Activated T-cell treated with anti-CD3 and anti-CD28 coated beads for 24 hours (primary cell): ENCODE results near the gene MYH10.

Experiments used
- DNase-seq: peaks from one replicate; pipeline ENCODE4 v3.0.0-alpha.2; 2020; ENCODE audit warnings: low read depth

Gene MYH10

GRCh38 chr17:8473451-8474192 lies 156.9 kb downstream of the MYH10 start:
- DNase-seq: no peak

GRCh38 chr17:8472663-8473062 lies 157.9 kb downstream of the MYH10 start:
- no peak for DNase-seq

GRCh38 chr17:8470447-8471047 lies 160.0 kb downstream of the MYH10 start:
- DNase-seq: no peak

GRCh38 chr17:8469964-8470363 lies 160.6 kb downstream of the MYH10 start:
- no peak for DNase-seq

DNA sequence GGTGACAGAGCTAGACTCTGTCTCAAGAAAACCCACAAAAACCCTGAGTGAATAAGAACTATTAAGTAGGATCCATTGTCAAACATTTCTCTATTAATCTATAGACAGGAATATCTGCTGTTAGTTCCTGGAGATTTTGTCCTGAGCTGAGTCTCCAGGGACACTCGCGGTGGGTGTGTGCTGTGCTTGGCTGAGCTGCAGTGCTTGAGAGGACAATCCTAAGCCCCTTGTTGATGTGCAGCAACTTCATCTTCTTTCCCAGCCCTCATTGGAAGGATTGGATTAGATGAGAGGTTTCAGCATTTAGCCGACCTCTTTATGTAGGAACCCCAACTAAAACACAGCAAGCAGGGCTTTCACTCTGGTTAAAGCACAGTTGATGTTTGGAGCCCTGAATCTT lies 161.5 kb downstream of the MYH10 start:
- DNase-seq: no peak

GRCh38 chr17:8468127-8468526 lies 162.4 kb downstream of the MYH10 start:
- DNase-seq: no peak

DNA sequence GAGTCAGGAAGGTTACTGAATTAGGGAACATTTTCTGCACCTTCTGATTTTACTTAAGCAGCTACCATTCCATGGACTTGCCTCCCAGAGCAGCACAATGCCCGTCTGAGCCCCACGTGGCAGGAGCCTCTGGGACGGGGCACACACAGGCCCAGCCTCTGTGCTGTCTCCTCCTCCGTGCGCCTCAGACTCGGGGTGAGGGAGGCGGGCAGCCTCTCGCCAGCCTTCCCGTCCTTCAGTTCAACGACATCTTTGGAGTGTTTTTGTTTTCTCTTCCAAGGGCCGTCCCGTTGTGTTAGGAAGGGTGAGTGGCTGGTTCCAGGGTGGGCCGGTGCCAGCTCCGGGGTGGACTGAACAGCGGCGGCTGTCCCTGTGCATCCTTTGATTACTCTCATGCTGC lies 163.0 kb downstream of the MYH10 start:
- DNase-seq: no peak

GRCh38 chr17:8466873-8467272 lies 163.7 kb downstream of the MYH10 start:
- no peak for DNase-seq

DNA sequence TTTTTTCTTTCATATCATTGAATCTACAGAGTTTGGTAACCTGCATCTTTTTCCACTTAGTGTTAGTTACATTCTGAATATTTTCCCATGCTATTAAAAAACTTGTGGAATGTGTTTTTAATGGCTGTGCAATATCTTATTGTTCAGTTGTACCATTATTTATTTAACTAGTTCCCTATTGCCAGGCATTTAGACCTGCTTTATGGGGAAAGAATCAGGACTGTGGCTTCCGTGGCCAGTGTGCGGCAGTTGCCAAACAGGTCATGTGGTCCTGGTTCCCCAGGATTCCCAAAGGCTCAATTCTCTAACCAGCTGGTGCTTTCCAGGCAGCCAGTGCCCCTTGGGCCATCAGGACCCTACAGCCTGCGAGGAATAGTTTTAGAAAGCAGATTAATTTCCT lies 164.1 kb downstream of the MYH10 start:
- DNase-seq: no peak

- DNase-seq: no peak
These were observed 164.8 kb downstream of the MYH10 start for GRCh38 chr17:8465759-8466158.

GRCh38 chr17:8465356-8465755 lies 165.2 kb downstream of the MYH10 start:
- no peak for DNase-seq

DNA sequence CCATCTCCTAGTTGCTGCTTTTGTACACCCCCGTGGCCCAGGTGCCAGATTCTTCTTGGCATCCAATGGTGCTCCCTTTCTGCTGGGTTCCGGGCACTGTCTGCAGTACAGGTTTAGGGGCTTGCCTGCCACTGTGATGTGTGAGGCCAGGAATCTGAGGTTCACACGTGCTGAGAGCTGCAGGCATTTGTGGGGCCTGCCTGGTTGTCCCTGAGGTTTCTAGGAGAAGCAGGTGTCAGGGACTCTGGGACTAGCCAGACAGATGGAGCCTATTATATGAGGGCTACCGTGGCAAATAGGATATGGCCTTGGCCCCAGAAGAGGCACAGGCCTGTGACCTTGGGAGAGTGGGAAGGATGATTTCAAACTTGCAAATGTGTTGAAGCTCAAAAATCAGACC lies 165.6 kb downstream of the MYH10 start:
- DNase-seq: no peak

GRCh38 chr17:8463099-8463498 lies 167.4 kb downstream of the MYH10 start:
- no peak for DNase-seq

GRCh38 chr17:8462564-8462963 lies 168.0 kb downstream of the MYH10 start:
- no peak for DNase-seq

DNA sequence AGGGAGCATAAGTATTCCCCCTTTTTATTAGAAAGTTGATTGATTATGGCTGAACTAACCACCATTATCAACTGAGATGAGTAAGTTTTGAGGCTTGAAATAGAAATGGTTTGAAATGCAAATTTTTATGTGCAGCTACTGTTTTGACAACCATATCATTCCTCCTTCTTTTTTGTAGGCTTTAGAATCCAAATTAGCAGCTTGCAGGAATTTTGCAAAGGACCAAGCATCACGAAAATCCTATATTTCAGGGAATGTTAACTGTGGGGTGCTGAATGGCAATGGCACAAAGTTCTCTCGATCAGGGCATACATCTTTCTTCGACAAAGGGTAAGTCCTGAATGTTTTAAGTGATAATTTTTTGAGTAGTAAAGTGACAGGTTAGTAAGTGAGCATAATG lies 170.7 kb downstream of the MYH10 start:
- no peak for DNase-seq

DNA sequence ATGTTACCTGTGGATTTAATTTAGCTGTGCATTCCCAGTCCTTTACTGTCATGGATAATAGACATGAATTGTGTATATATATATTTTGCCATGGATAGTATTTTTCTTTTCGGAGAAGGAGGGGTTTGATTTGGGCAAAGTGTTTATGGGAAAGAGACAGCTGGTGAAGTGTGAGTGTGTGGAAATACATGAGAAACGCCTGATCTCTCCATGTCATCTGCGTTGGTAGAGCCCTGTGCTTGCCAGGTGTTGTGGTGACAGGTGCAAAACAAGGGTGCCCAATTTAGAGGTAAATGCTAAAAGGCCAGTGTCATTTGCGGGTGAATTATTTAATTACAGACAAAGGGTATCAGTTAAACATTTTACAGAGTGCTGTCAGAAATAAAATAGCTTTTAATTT lies 171.4 kb downstream of the MYH10 start:
- no peak for DNase-seq

GRCh38 chr17:8458128-8458527 lies 172.4 kb downstream of the MYH10 start:
- no peak for DNase-seq

DNA sequence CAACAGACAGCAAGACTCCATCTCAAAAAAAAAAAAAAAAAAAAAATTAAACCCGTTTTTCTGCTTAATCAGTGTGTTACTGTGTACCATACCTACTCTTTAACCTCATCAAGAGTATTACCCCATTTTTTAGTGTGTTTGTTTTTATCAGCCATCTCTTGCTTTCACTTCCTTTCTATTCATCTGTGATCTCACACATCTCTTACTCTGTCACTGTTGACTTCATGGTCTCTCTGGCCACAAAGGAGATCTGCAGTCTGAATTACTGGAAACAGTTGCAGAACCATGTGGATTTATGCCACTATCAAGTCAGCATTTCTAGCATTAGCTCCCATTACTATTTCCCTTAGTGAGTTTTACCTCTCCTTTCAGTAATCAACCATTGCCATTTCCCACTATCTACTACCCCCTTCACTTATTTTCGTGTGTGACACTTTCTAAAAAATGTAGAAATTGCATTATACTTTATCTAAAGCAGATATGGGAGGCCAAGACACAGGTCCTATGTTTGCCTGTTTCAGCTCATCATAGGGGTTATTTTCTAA lies 174.8 kb downstream of the MYH10 start:
- no peak for DNase-seq

- no peak for DNase-seq
These were observed 177.2 kb downstream of the MYH10 start for GRCh38 chr17:8453326-8453725.

DNA sequence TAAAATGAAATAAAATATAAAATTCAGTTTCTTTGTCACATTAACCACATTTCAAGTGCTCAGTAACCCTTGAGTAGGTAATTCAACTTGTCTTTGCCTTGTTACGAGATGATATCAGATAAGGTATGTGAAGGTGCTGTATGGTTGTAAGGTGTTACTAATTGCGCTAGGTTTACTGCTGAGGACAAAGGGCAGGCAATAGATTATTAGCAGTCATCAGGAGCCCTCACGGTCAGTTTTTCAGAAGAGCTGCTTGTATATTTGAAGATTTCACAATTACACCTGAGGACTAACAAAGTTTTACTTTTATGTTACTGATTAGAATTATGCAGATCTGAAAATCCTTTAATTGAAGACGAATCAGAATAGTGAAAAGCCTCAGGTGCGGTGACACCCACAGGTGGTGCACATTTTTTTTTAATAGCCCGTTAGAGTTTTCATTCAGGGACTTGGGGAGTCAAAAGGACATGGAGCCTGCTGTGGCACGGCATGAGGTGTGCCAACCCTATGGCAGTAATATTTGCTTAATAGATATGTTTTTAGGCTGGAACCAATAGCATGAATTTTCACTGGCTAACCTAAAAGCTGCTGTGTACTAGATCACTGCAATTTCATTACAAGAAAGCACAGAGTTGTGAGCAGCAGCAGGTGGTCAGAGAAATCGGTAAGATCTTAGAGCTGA lies 178.5 kb downstream of the MYH10 start:
- no peak for DNase-seq

- DNase-seq: no peak
These were observed 182.2 kb downstream of the MYH10 start for GRCh38 chr17:8448310-8448709.

DNA sequence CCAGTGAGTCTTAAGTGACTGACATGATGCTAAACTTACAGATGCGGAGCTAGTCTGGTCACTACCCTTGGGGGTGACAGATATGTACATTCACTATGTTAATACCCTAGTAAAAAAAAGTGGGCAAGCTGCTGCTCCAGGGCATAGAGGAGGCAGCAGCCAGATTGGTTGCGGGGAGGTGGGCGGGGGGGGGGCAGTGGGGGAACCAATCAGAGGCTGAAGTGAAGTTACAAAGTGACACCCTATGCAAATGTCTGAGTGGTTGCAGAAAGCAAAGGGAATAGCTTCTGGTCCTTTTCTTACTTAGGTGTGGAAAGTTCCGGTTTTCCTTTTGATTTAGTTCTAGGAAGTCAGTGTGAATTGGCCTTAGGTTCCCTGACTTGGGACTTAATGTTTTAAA lies 182.7 kb downstream of the MYH10 start:
- no peak for DNase-seq

- no peak for DNase-seq
These were observed 185.0 kb downstream of the MYH10 start for GRCh38 chr17:8445536-8445935.
